ENCODE measurements around the gene ILRUN. TPM values are rescaled to one million over a fixed set of nuclear protein-coding genes. Genes with fewer than 3 reads are reported as not detected.

Gene ILRUN
- 36.3 and 40.8 TPM in 2 replicates for total RNA-seq

DNA sequence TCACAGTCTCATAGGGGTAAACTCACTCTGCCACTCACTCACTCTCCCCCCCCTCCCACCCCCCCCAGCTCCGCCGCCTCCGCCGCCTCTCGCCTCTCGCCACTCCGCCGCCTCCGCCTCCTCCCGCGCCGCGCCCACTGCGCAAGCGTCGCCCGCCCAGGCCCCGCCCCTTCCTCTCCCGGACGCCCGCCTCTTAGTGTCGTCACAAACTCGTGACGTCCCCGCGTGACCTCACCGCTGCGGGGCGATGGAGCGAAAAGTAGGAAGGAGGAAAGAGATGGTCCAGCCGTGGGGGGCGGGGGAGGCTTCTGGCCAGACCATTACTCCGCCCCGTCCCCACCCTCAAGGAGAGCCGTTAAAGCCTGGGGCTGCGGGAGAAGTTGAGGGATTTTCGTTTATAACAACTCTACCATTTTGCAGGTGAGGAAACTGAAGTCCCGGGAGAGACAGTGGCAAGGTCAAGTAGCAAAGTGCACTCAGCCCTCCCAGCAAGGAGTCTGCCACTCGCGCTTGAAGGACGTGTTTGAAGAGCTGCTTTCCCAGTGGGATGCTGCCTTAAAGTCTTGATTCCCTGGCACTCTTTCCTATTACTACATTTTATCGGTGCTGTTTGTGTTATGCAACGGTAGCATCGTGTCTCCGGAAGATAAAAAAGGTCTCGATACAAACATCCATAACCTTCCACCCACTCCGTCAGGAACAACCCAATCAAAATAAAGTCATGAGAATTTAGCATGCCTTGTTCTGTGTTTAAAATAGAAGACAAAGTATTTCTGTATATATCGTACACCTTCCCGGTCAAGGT lies at the start of gene ILRUN:
Gene ILRUN (minus strand): TSS at position 29 of the 805 bp plus-strand sequence. CDS start 164 bp downstream, outside the sequence.

Other genes with a start within 250 kb of the ILRUN start
- not detected in 2 replicates for gene PACSIN1, start 230.7 kb downstream of the ILRUN start, total RNA-seq
- not detected in 2 replicates for gene SPDEF, start 140.4 kb downstream of the ILRUN start, total RNA-seq
- 113 and 118 TPM in 2 replicates for gene SNRPC, start 60.7 kb upstream of the ILRUN start, total RNA-seq
- gene BLTP3A, start 95.3 kb upstream of the ILRUN start, total RNA-seq: 6.0 and 7.2 TPM in 2 replicates
- gene TAF11, start 191.3 kb upstream of the ILRUN start, total RNA-seq: 20.8 and 24.1 TPM in 2 replicates
- gene ANKS1A, start 192.5 kb upstream of the ILRUN start, total RNA-seq: 6.4 and 6.9 TPM in 2 replicates